HFF-Myc (cell line): Measurements from ENCODE around the gene ADCY3.

Experiments
- DNase-seq: peaks from one replicate; pipeline ENCODE4 v3.0.0-alpha.2; 2011; ENCODE audit warnings: low read depth; ENCODE audit errors: extremely low read depth
- H3K4me3 ChIP-seq: replicated peaks from 2 replicates; pipeline ENCODE4 v1.5.1; 2011; ENCODE audit warnings: low read depth, mild to moderate bottlenecking, control low read depth, low read length
- TF ChIP-seq, protein P1 (sequence below): IDR thresholded peaks from 2 replicates; pipeline ENCODE4 v1.5.1; 2012; ENCODE audit warnings: mild to moderate bottlenecking, low read depth, low read length, control low read depth; ENCODE audit errors: missing control alignments

The ADCY3 gene

DNA sequence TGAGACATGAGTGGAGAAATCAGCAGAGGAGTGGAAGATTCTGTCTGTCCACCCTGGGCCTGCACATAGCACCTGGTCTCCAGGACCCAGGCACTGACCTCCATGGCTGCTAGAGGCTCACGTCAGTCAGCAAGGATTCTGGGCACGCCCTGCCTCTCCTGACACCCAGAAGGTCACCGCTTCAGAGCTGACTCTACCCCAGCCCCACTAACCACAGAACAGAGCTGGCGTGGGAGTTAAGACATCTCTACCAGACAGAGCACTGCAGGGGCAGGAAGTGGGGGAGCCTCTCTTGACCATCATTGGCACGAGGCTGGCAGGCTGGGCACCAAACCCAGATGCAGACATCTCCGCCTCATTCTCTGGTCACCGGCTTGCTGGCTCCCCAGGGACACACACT, 3.0 kb downstream of the ADCY3 start:
- DNase-seq = no peak
- TF ChIP-seq, protein P1, sequence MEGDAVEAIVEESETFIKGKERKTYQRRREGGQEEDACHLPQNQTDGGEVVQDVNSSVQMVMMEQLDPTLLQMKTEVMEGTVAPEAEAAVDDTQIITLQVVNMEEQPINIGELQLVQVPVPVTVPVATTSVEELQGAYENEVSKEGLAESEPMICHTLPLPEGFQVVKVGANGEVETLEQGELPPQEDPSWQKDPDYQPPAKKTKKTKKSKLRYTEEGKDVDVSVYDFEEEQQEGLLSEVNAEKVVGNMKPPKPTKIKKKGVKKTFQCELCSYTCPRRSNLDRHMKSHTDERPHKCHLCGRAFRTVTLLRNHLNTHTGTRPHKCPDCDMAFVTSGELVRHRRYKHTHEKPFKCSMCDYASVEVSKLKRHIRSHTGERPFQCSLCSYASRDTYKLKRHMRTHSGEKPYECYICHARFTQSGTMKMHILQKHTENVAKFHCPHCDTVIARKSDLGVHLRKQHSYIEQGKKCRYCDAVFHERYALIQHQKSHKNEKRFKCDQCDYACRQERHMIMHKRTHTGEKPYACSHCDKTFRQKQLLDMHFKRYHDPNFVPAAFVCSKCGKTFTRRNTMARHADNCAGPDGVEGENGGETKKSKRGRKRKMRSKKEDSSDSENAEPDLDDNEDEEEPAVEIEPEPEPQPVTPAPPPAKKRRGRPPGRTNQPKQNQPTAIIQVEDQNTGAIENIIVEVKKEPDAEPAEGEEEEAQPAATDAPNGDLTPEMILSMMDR = no peak
- peak overlapping the region; percentile 51 for H3K4me3 ChIP-seq

GRCh38 chr2:24915796-24916195, 4.2 kb downstream of the ADCY3 start:
- no peak overlapping the region for H3K4me3 ChIP-seq
- TF ChIP-seq, protein P1 = no peak
- no peak for DNase-seq

DNA sequence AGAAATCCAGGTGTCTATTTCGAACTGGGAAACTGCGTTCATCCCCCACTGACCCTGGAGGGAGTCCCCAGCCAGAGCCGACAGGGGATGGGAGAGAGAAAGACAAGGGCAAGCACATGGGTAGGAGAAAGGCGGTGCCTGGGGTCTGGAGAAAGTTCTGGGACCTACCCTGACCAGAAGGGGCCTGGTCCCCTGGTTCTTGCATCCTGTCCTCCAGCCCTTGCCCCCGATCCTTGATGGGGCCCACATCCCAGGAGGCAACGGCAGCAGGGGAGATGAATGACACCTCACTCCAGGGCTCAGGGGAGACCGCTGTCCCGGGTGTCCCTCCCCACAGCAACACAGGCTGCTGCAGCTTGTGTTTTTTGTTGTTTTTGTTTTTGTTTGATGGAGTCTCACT, 4.9 kb downstream of the ADCY3 start:
- no peak for DNase-seq
- H3K4me3 ChIP-seq = no peak overlapping the region
- TF ChIP-seq, protein P1 = no peak

- DNase-seq = no peak
- no peak overlapping the region for H3K4me3 ChIP-seq
- TF ChIP-seq, protein P1 = no peak
Observed at GRCh38 chr2:24914713-24915112, 5.3 kb downstream of the ADCY3 start.

DNA sequence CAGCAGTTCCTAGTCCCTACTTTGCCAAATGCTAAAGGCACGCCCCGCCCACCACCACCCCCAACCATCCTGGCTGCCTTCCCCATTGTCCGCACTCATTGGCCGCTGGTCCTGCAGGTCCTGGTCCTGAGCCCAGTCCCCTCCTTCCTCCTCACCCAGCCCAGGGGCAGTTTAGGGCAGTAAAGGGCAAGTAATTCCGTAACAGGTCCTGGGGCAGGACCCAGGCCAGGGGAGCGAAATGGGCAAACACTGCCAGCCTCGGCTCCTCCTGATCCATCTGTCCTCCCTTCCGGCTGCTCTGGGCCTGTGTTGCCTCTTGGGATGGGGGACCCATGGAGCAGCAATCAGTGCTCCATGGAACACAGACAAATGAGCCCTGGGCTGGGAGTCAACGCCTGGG, 6.1 kb downstream of the ADCY3 start:
- TF ChIP-seq, protein P1 = no peak
- no peak overlapping the region for H3K4me3 ChIP-seq
- DNase-seq = no peak

- TF ChIP-seq, protein P1 = no peak
- H3K4me3 ChIP-seq = no peak overlapping the region
- DNase-seq = no peak
Observed at GRCh38 chr2:24912986-24913385, 7.1 kb downstream of the ADCY3 start.

GRCh38 chr2:24912523-24912922, 7.5 kb downstream of the ADCY3 start:
- TF ChIP-seq, protein P1 = no peak
- no peak for DNase-seq
- H3K4me3 ChIP-seq = no peak overlapping the region
